Activated T-cell treated with anti-CD3 and anti-CD28 coated beads for 24 hours (primary cell): ENCODE measurements around the gene NLE1.

Source experiments
- DNase-seq: peaks from one replicate; pipeline ENCODE4 v3.0.0-alpha.2; 2020; ENCODE audit warnings: low read depth

The NLE1 gene

GRCh38 chr17:35086164-35086563 lies 55.9 kb downstream of the NLE1 start:
- DNase-seq = no peak

GRCh38 chr17:35084987-35085386 lies 57.1 kb downstream of the NLE1 start:
- no peak for DNase-seq

- DNase-seq = no peak
These were observed 59.0 kb downstream of the NLE1 start for GRCh38 chr17:35083071-35083470.

- no peak for DNase-seq
These were observed 59.9 kb downstream of the NLE1 start for GRCh38 chr17:35082073-35082657.

GRCh38 chr17:35081638-35082037 lies 60.5 kb downstream of the NLE1 start:
- DNase-seq = no peak

GRCh38 chr17:35080536-35080935 lies 61.6 kb downstream of the NLE1 start:
- no peak for DNase-seq

GRCh38 chr17:35079547-35080423 lies 62.3 kb downstream of the NLE1 start:
- no peak for DNase-seq
